GM19452 (cell line): ENCODE measurements around the gene CCL14.
"Not testable (repeated sequence)": the region's sequence is repeated elsewhere in the genome, so short reads cannot be mapped to it uniquely, and the experiment has no call there.

Source experiments
- ATAC-seq: cut with Tn5 transposase; IDR thresholded peaks from one replicate; pipeline ENCODE4 v1.9.1; 2021; ENCODE audit not compliant: unreplicated experiment

CCL14 gene

GRCh38 chr17:35943537-35943936, 43.0 kb downstream of the CCL14 start, which contains the start of gene LYZL6:
TSS of gene LYZL6 (minus strand) at chr17:35943713. CDS start at chr17:35939356, 4,357 bp downstream.
- ATAC-seq: no peak

- ATAC-seq: no peak
Observed at GRCh38 chr17:35942588-35943186, 43.8 kb downstream of the CCL14 start.

- ATAC-seq: not testable (repeated sequence)
Observed at GRCh38 chr17:35938492-35938891, 48.0 kb downstream of the CCL14 start.

DNA sequence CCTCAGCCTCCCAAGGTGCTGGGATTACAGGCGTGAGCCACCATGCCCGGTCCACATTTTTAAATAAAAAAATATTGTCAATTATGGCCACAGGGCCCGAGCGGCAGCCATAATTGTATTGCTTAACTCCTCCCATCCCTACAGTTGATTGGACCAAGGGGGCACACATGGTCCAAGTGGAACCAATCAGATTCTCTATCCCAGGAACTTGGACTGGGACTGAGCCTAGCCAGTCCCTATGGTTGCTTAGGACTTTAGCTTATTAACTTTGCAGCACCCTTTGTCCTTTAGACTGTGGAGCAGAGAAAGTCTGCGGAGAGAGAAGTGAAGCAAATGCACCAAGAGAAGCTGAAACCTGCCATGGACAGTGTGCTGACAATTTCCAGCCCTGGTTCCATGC, 50.5 kb downstream of the CCL14 start:
- no peak for ATAC-seq

GRCh38 chr17:35934760-35935159, 51.8 kb downstream of the CCL14 start:
- ATAC-seq: no peak
